NCI-H2227 treated with DMSO at 0.1 percent for 48 hours (cell line): ENCODE results near the gene MNT.

Experiments used
- DNase-seq: peaks from one replicate; lab custom pipeline; 2025; lab: John Stamatoyannopoulos, UW

Gene MNT

DNA sequence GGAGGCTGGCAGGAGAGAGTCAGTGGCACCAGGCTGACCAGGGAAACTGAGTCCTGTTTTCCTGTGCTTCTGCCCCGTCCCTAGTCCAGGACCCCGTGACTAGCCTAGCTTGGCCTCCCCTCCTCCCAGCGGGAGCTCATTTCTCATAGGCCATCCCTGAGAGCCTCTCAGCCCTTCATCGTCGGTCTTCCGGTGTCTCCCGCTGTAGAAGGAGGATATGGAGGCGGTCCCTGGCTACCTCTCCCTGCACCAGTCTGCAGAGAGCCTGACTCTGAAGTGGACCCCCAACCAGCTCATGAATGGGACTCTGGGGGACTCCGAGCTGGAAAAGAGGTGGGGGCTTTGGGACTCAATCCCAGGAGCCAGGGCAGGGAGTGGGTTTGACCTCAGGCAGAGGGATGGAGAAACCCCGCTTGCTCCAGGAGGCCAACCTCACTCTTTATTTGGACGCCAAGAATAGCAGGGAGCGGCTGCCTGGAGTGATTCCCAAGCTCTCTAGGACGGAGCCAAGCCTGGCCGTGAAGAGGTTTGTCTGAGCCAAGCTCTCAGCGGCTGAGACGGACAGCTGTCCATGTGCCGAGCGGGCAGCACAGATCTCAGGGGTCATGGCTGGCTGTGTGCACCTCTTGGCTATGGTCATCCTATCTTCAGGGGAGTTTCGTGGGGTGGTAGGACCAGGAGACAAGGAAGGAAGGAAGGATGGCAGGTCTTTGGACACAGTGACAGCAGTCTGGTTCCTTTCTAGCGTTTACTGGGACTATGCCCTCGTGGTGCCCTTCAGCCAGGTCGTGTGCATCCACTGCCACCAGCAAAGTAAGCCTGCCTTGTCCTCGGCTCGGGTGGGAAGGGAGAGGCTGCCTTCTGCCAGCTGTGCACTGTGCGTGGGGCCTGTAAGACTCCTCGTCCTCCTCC, 36.8 kb downstream of the MNT start:
- no peak for DNase-seq

GRCh38 chr17:2363318-2363717, 37.5 kb downstream of the MNT start:
- DNase-seq = no peak

GRCh38 chr17:2362881-2363280, 38.0 kb downstream of the MNT start:
- DNase-seq = no peak

- no peak for DNase-seq
These were observed 38.4 kb downstream of the MNT start for GRCh38 chr17:2362416-2362815.

- DNase-seq = no peak
These were observed 38.8 kb downstream of the MNT start for GRCh38 chr17:2362016-2362415.

DNA sequence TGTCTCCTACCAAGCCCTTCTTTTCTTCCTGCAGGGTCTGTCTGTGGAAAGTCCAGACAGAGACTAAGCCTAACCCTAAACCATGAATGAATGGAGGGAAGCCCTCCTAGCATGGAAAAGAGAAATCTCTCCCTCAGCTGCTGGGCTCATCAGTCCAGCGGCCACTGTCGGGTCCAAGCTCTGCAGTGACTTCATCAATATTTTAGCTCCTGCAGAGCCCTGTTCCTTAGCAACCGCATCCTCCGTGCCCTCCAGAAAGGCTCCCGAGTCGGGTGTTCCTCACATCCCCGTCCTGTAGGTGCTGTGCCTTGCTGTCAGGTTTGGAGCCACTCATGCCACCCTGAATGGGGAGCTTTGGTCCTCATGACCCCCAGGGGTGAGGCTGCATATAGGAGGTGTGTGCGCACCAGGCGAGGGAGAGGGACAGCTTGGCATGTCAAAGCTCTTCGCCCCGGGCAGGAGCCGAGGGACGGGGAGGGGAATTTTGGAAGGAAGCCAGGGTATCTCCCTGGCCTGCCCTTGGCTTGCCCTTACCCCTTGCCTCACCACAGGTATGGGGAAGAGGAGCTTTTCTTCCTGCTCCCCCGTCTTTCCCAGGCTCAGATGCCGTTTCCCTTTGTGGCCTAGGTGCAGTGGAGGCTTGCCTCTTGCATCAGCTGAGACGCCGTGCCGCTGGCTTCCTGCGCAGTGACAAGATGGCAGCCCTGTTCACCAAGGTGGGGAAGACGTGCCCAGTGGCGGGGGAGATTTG, 39.7 kb downstream of the MNT start:
- no peak for DNase-seq

GRCh38 chr17:2357931-2358434, 42.9 kb downstream of the MNT start:
- DNase-seq = no peak

- no peak for DNase-seq
These were observed 43.6 kb downstream of the MNT start for GRCh38 chr17:2357237-2357636.

GRCh38 chr17:2354311-2354710, 46.5 kb downstream of the MNT start:
- no peak for DNase-seq

DNA sequence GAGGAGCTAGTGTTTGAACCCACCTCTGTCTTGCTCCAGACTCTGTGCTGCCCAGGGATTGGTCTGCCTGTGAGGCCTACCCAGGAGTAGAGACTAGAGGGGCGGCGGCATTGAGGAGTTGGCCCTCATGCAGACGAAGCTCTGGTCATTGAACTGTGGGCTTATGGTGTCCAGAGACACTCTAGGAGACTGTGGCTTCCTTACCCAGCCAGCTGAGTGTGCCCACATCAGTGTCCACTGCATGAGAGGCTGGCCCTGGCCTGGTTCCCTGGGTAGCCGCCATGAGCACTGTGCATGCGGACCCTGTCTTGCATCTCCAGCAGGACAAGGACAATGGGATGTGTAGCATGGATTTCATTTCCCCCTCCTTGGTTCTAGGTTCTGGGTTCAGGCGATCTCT, 49.6 kb downstream of the MNT start:
- DNase-seq = no peak

DNA sequence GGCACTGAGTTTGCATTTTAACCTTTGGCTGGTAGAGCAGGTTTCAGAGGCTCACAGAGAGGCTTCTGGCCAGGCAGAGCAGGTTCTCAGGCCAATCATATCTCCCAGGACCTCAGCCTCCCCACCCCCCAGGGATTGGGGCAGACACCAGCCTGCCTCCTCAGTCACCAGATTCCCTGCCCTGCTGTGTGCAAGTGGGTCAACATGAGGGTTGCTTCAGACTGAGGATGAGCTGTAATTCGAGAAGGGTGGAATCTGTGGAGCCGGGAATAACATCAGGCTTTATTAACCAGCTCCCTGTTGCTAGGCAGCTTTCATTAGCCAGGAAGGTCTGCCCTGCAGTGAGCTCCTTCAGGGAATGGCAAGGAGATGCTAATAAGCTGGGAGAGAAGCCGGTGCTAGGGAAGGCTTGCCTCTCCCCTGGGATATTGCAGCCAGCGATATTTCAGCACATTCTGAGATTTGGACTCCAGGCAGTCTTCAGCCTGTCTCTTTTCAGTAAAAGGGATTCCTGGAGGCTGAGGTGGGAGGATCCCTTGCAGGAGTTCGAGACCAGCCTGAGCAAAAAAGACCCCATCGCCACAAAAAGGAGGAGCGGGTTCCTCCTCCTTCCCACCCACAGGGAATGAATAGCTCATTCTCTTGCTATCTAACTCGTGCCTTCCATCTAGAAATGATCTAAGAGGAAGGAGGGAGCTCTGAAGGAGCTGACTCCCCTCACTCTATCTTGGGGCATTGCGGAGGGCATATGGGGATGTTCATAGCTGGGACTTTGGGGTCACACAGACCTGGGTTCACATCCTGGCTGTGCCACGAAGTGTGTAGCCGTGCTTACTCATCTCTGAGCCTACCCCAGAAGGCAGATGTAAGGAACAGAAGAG, 52.8 kb downstream of the MNT start:
- DNase-seq = peak; percentile 83

DNA sequence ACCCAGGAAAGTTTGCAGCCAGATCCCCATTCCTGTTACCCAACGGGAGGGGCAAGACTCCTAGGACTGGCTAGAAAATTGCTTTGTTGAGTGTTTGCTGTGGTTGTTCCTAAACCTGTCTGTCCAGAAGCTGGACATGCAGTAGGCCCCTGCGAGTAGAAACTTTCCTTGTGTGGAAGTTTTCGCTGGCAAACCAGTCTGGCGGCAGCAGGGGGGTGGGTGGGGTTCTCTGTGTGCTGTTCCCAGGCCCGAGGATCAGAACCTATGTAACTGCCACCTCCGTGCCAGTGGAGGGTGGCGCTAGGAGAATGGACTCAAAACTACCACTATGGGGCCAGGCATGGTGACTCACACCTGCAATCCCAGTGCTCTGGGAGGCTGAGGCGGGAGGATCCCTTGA, 54.4 kb downstream of the MNT start:
- DNase-seq = no peak

- no peak for DNase-seq
These were observed 56.3 kb downstream of the MNT start for GRCh38 chr17:2344528-2344927.

- DNase-seq = no peak
These were observed 57.4 kb downstream of the MNT start for GRCh38 chr17:2343421-2343820.

- no peak for DNase-seq
These were observed 62.6 kb downstream of the MNT start for GRCh38 chr17:2338315-2338657.

- no peak for DNase-seq
These were observed 63.1 kb downstream of the MNT start for GRCh38 chr17:2337544-2338314.

DNA sequence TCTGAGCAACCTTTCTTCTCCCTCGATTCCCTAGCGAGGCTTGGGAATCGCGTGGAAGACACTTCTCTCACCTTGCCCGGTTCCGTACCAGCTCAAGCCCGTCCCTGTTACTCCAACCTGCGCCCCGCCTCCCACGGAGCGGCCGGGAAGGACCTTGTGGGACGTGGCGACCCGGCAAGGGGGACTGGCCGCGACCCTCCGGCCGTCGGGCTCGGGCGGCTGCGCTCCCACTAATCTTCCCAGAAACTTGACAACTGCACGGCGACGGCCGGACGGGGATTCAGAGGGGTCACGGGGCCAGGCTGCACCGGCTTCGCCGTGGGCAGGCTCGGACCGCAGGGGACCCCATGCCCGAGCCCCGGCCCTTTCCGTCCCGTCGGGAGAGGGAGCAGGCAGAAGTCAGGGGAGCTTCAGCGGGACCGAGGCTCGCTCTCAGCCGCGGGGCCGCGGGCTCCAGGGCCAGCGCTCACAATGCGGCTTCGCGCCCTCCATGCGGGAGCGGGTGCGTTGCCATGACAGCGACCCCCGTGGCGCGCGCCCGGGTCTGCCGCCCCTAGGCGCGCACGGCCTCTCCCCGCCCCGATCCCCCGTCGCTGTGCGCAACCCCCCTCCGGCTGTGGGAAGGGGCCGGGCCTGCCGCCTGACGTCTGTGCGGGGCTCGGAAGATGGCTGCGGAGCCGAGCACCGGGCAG, 63.9 kb downstream of the MNT start, which contains the start of gene SGSM2:
Gene SGSM2 (plus strand): TSS at position 650 of the 692 bp plus-strand sequence. CDS start 188 bp downstream, outside the sequence.
- no peak for DNase-seq

GRCh38 chr17:2336215-2336851, 64.5 kb downstream of the MNT start, which contains the start of gene TSR1:
TSS of gene TSR1 (minus strand) at chr17:2336457. CDS start at chr17:2336427, 30 bp downstream.
- DNase-seq = peak; percentile 60

GRCh38 chr17:2335726-2336214, 65.1 kb downstream of the MNT start:
- DNase-seq = no peak
